Endothelial cell of umbilical vein (primary cell): ENCODE data around the gene SH3GL3. TPM values are rescaled to one million over a fixed set of nuclear protein-coding genes. Genes with fewer than 3 reads are reported as not detected.

Experiments
- BruUV-seq: library from RNA; stranded (reverse); fragments of 400-500 nt; replicated peaks from 2 replicates; lab custom pipeline; 2021; lab: Mats Ljungman, UMichigan
- CTCF ChIA-PET: fragments of 300-600, 350-600 bp; sonication (Branson Sonifier 250); formaldehyde crosslinking; loops from one replicate; lab custom pipeline; 2021; ENCODE audit warnings: antibody characterized with exemption, inconsistent platforms; lab: Charles Lee
- POLR2A ChIA-PET: fragments of 300-600, 350-600 bp; sonication (Branson Sonifier 250); formaldehyde crosslinking; loops from one replicate; lab custom pipeline; 2021; ENCODE audit warnings: antibody characterized with exemption, inconsistent platforms; lab: Charles Lee
- DNase-seq: peaks from one replicate; pipeline ENCODE4 v3.0.0-alpha.2; 2011; ENCODE audit warnings: low read depth, low spot score
- FAIRE-seq: peaks from 2 replicates; lab custom pipeline; 2011; peaks lifted over from hg19 to GRCh38; lab: Jason Lieb, UNC
- H2AFZ ChIP-seq: 2 replicates; pipeline ENCODE4 v1.6.0; 2012; ENCODE audit warnings: low read depth, low read length, control low read depth, inconsistent platforms
- H3K27ac ChIP-seq: 2 replicates; pipeline ENCODE4 v1.5.1; 2011; ENCODE audit warnings: low read depth, mild to moderate bottlenecking, control low read depth, low read length, moderate library complexity; ENCODE audit not compliant: insufficient read depth
- H3K27me3 ChIP-seq, 2 experiments: 2 replicates each; pipeline versions ENCODE4 v1.6.0 to v1.6.1; 2011; ENCODE audit warnings: low read length in 2 of 2, mixed read lengths in 1 of 2; ENCODE audit not compliant: control insufficient read depth in 2 of 2, insufficient read depth in 2 of 2
- H3K36me3 ChIP-seq, 2 experiments: 2 replicates in 1 of 2; 3 replicates in 1 of 2; pipeline ENCODE4 v1.5.1; 2011; ENCODE audit warnings: low read length in 2 of 2, mild to moderate bottlenecking in 1 of 2, moderate library complexity in 1 of 2; ENCODE audit not compliant: control insufficient read depth in 2 of 2, insufficient read depth in 2 of 2; ENCODE audit errors: extremely low read depth in 1 of 2
- H3K4me1 ChIP-seq: 3 replicates; pipeline ENCODE4 v1.5.1; 2011; ENCODE audit warnings: mild to moderate bottlenecking, low read length; ENCODE audit not compliant: control insufficient read depth, insufficient read depth; ENCODE audit errors: extremely low read depth
- H3K4me2 ChIP-seq: 2 replicates; pipeline ENCODE4 v1.6.1; 2011; ENCODE audit warnings: low read length, control low read depth, mixed read lengths; ENCODE audit not compliant: insufficient read depth
- H3K4me3 ChIP-seq, 3 experiments: fragments of 200-600 bp in 1 of 3; sonication (generic), shearing (Covaris generic) in 1 of 3; replicated peaks in 1 of 3; 2 replicates each; pipeline ENCODE4 v1.5.1; 2011 to 2016; ENCODE audit warnings: control low read depth in 3 of 3, low read length in 3 of 3, mild to moderate bottlenecking in 2 of 3, inconsistent platforms in 1 of 3, low read depth in 1 of 3, moderate library complexity in 1 of 3; ENCODE audit not compliant: insufficient read depth in 1 of 3
- H3K79me2 ChIP-seq: 2 replicates; pipeline ENCODE4 v1.6.0; 2012; ENCODE audit warnings: low read length, inconsistent platforms; ENCODE audit not compliant: control insufficient read depth, insufficient read depth
- H3K9ac ChIP-seq: replicated peaks from 2 replicates; pipeline ENCODE3; 2011; ENCODE audit warnings: low read length, control low read depth; ENCODE audit not compliant: insufficient read depth; ENCODE audit errors: extremely low read depth
- H3K9me1 ChIP-seq: replicated peaks from 3 replicates; pipeline ENCODE4 v1.6.0; 2011; ENCODE audit warnings: mild to moderate bottlenecking, low read length; ENCODE audit not compliant: control insufficient read depth, insufficient read depth; ENCODE audit errors: extremely low read depth
- H3K9me3 ChIP-seq: replicated peaks from 2 replicates; pipeline ENCODE4 v1.5.1; 2012; ENCODE audit warnings: low read length, inconsistent platforms; ENCODE audit not compliant: control insufficient read depth, insufficient read depth
- H4K20me1 ChIP-seq: replicated peaks from 2 replicates; pipeline ENCODE3; 2011; ENCODE audit warnings: mild to moderate bottlenecking, low read length; ENCODE audit not compliant: control insufficient read depth, insufficient read depth; ENCODE audit errors: extremely low read depth
- CTCF ChIP-seq, 2 donors: IDR thresholded peaks; 1 replicate in 1 of 2; 2 replicates in 1 of 2; pipeline ENCODE4 v1.5.1; 2011; ENCODE audit warnings: low read length in 2 of 2, mild to moderate bottlenecking in 2 of 2, moderate library complexity in 2 of 2, control low read depth in 1 of 2, inconsistent platforms in 1 of 2, low read depth in 1 of 2; ENCODE audit not compliant: insufficient read depth in 1 of 2; ENCODE audit errors: extremely low read depth in 1 of 2
- EZH2 ChIP-seq: IDR thresholded peaks from 2 replicates; pipeline ENCODE4 v1.6.1; 2012; ENCODE audit warnings: borderline replicate concordance, low read depth, mild to moderate bottlenecking, moderate library complexity, low read length, inconsistent platforms; ENCODE audit not compliant: severe bottlenecking
- GATA2 ChIP-seq: IDR thresholded peaks from 2 replicates; pipeline ENCODE4 v1.7.0; 2011; ENCODE audit warnings: low read depth, mild to moderate bottlenecking, moderate library complexity, mixed read lengths, low read length; ENCODE audit not compliant: insufficient read length, insufficient read depth
- JUN ChIP-seq: IDR thresholded peaks from 2 replicates; pipeline ENCODE4 v1.6.1; 2011; ENCODE audit warnings: borderline replicate concordance, low read depth; ENCODE audit not compliant: insufficient read length, insufficient read depth
- MAX ChIP-seq: IDR thresholded peaks from 2 replicates; pipeline ENCODE4 v1.6.1; 2011; ENCODE audit not compliant: insufficient read depth, insufficient read length
- MYC ChIP-seq: IDR thresholded peaks from one replicate; pipeline ENCODE4 v1.6.1; 2011; ENCODE audit warnings: mild to moderate bottlenecking, low read depth, low read length
- POLR2A ChIP-seq: IDR thresholded peaks from 2 replicates; pipeline ENCODE4 v1.6.1; 2012; ENCODE audit warnings: low read depth, mild to moderate bottlenecking, control low read depth, low read length
- dilution Hi-C: fragments of 300-500 bp; cut with MboI; formaldehyde crosslinking; loops from one replicate; pipeline ENCODE4 v1.15.0; 2019; ENCODE audit warnings: low sequenced_read_pairs; ENCODE audit not compliant: extremely low pct_ligation_motif_present
- intact Hi-C: fragments of 100-400 bp; cut with micrococcal nuclease; formaldehyde crosslinking; loops from one replicate; pipeline ENCODE4 v1.10.0; 2022
- polyA plus RNA-seq, 4 experiments: library from polyadenylated mRNA; depleted of rRNA in 3 of 4; stranded (reverse) in 3 of 4; unstranded in 1 of 4; fragments of >200 nt; gene quantifications; 2 replicates each; pipeline versions ENCODE4 v1.2.1 to v1.2.3, GENCODE V29; 2011 to 2012; ENCODE audit warnings: missing spikeins in 1 of 4
- total RNA-seq: library from RNA; stranded (reverse); gene quantifications from 2 replicates; pipeline ENCODE4 v1.2.3, GENCODE V29; 2021

SH3GL3 gene
- total and polyA plus RNA-seq, 2 donors (not counting 3 experiments of a cell fraction or from before 2014, with no cell fraction given), result not detected

- CTCF ChIA-PET, result interaction anchor here (1.0 kb wide), 1 partner anchor 109 kb away, joined by 4 read pairs; no protein-coding TSS in a partner anchor
- Histone ChIP-seq H3K4me2 (no peak overlapping the region), H3K79me2 (no peaks in the 10 kb centered on the region), H3K4me1 (no peaks in the 10 kb centered on the region), H3K36me3 (no peaks in the 10 kb centered on the region), H3K27ac (no peak overlapping the region), H3K27me3 (no peaks in the 10 kb centered on the region), H3K4me3 (no peak overlapping the region), H2AFZ (no peak overlapping the region), H3K9me1 (no peaks in the 10 kb centered on the region), H3K9me3 (no peaks in the 10 kb centered on the region), H3K9ac (no peak overlapping the region), H4K20me1 (no peaks in the 10 kb centered on the region)
- dilution Hi-C loops, result no loop called here
- FAIRE-seq, result no peak
- POLR2A ChIA-PET, result no interaction called here
- no TSS peak for BruUV-seq
- no peak for TF ChIP-seq MYC
- TF ChIP-seq POLR2A, result no peak
- no peak for TF ChIP-seq CTCF (IDR thresholded peaks at IDR 0.05; ENCODE audit: extremely low read depth in 1 of 2, insufficient read depth in 1 of 2, low read depth in 1 of 2, low read length in 2 of 2)
- TF ChIP-seq GATA2, result no peak
- TF ChIP-seq EZH2, result no peak
- TF ChIP-seq JUN, result no peak
- TF ChIP-seq MAX, result no peak
- DNase-seq, result no peak
- intact Hi-C loops, result no loop called here
Measured at GRCh38 chr15:83457149-83457548, 10.0 kb downstream of the SH3GL3 start.
